Measurements from ENCODE around the gene NCK1.
"Not testable (repeated sequence)": the region's sequence is repeated elsewhere in the genome, so short reads cannot be mapped to it uniquely, and the experiment has no call there.

The NCK1 gene

DNA sequence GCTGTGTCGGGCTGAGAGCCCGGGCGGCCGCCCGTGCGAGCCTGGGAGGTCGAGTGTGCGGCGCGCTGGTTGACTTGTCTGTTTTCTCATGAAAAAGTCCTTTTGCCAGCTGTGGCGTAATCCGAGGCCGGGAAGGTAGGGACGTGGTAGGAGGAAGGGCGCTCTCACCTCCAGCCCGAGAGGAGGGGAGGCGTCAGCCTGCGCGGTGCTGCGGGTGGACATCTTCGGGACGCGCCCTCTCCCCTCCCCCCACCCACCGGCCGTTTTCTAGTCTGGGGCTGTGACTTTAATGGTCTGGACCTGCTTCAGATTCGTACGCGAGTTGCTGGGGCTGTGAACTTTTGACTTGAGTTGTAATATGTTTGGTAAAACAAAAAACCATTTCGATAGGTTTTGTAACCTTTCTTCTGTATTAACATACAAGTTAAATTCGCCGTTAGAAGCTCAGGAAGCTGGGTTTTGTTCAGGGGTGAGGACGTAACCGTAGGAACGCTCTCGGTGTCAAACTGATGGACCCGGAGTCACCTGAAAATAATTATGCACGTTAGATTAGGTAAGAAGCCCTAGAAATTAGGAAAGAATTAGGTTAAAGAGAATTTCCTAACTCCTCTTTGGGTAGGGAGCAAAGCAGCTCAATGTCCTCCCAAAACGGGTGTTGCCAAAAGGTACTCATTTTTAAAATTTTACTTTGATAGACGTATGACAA, 762 bp downstream of the NCK1 start:
- DNase-seq (ENCODE audit: low spot score), result peak; percentile 55

DNA sequence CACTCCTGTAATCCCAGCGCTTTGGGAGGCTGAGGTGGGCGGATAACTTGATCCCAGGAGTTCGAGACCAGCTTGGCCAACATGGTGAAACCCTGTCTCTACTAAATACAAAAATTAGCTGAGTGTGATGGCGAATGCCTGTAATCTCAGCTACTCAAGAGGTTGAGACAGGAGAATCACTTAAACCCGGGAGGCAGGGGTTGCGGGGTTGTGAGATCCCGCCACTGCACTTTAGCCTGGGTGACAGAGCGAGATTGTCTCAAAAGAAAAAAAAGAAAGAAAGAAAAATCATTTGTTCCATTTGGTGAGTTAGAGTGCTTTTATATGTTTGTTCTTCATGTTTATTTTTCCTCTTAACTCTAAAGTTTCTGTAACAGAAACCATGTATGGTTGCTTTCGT, 7.3 kb downstream of the NCK1 start:
- DNase-seq (ENCODE audit: low spot score), result no peak

DNA sequence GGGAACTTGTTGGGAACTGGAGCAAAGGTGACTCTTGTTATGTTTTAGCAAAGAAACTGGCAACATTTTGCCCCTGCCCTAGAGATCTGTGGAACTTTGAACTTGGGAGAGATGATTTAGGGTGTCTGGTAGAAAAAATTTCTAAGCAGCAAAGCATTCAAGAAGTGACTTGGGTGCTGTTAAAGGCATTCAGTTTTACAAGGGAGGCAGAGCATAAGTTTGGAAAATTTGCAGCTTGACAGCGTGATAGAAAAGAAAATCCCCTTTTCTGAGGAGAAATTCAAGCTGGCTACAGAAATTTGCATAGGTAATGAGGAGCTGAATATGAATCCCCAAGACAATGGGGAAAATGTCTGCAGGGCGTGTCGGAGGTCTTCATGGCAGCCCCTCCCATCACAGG, 10.2 kb downstream of the NCK1 start:
- DNase-seq (ENCODE audit: low spot score), result not testable (repeated sequence)

DNA sequence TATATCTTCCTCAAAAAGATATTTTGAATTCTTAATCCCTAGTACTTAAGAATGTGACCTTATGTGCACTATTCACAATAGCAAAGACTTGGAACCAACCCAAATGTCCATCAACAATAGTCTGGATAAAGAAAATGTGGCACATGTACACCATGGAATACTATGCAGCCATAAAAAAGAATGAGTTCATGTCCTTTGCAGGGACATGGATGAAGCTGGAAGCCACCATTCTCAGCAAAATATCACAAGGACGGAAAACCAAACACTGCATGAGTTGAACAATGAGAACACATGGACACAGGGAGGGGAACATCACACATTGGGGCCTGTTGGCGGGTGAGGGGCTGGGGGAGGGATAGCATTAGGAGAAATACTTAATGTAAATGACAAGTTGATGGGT, 17.5 kb downstream of the NCK1 start:
- not testable (repeated sequence) for DNase-seq (ENCODE audit: low spot score)

DNA sequence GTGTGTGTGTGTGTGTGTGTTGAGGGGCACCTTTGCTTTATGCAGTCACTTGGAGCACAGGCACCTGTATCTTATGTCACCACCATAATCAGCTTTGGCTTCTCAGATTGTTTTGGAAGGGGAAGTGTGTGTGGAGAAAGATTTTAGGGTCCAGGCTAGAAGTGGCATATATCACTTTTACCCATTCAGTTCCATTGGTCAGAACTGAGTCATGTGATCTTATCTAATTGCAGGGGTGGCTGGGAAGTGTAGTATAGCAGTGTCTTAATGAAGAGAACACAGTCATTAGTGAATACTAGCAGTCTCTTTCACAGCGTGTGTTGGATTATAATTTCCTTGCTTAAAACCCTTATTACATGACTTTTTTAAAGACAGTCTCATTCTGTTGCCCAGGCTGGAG, 20.6 kb downstream of the NCK1 start:
- DNase-seq (ENCODE audit: low spot score), result no peak

DNA sequence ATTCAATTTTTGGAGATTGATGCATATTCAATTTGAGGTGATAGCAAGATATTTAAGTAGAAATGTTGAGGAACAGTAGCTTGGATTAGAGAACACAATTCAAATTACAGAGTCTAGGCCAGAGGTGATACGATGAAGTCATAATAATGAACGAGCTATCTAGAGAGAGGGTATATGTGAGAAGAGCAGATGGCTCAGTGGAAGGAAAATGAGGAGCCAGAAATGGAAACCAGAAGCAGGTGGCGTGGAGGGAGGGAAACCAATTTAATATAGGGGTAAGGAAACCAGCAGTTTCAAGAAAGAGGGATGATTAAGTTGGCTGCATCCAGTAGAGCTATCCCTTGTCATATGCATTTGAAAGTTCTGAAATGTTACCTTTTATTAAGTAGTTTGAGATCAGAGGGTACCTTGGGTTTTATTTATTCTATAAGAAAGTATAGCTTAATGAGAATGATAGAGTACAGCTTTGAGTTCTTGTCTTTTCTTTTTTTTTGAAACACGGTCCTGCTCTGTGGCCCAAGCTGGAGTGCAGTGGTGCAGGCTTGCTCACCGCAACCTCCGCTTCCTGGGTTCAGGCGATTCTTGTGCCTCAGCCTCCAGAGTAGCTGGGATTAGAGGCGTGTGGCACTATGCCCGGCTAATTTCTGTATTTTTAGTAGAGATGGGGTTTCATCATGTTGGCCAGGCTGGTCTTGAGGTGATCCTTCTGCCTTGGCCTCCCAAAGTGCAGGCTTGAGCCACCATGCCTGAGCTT, 22.1 kb downstream of the NCK1 start:
- no peak for DNase-seq (ENCODE audit: low spot score)

DNA sequence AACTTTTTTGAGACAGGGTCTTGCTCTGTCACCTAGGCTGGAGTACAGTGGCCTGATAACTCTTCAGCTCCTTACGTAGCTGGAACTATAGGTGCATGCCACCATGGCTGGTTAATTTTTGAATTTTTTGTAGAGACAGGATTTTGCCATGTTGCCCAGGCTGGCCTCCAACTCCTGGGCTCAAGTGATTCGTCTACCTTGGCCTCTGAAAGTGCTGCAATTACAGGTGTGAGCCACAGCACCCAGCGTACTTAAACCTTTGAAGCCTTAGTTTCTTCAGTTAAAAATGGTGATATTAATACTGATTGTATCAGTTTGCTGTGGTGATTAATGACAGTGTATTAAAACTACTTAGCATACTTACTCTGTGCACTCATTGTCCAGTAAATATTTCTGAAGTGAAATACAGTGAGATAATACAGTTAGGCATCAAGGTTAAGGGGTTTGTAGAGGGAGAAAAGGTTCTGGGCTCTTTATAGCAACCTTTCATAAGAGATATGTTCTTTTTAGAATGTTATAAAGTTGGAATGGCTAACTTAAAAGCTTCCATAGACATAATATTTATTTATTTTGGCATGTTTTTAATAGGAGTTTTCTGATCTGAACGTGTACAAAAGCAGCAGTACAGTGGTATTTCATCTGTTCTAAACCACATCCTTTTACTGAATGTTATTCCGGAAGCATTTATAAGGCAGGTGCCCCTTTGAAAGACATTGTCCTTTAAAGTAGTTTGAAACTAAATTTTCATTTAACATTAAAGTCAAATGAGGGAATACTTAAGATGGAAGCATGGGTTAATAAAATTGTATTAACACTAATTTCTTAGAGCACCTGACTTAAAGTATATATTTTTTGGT, 23.6 kb downstream of the NCK1 start:
- no peak for DNase-seq (ENCODE audit: low spot score)

DNA sequence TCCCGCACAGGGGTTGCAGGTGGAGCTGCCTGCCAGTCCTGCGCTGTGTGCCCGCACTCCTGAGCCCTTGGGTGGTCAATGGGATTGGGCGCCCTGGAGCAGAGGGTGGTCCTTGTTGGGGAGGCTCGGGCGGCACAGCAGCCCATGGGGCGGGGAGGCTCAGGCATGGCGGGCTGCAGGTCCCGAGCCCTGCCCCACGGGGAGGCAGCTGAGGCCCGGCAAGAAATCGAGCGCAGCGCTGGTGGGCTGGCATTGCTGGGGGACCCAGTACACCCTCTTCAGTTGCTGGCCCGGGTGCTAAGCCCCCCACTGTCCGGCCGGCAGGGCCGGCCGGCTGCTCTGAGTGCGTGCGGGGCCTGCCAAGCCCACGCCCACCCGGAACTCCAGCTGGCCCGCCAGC, 27.9 kb downstream of the NCK1 start:
- no peak for DNase-seq (ENCODE audit: low spot score)

DNA sequence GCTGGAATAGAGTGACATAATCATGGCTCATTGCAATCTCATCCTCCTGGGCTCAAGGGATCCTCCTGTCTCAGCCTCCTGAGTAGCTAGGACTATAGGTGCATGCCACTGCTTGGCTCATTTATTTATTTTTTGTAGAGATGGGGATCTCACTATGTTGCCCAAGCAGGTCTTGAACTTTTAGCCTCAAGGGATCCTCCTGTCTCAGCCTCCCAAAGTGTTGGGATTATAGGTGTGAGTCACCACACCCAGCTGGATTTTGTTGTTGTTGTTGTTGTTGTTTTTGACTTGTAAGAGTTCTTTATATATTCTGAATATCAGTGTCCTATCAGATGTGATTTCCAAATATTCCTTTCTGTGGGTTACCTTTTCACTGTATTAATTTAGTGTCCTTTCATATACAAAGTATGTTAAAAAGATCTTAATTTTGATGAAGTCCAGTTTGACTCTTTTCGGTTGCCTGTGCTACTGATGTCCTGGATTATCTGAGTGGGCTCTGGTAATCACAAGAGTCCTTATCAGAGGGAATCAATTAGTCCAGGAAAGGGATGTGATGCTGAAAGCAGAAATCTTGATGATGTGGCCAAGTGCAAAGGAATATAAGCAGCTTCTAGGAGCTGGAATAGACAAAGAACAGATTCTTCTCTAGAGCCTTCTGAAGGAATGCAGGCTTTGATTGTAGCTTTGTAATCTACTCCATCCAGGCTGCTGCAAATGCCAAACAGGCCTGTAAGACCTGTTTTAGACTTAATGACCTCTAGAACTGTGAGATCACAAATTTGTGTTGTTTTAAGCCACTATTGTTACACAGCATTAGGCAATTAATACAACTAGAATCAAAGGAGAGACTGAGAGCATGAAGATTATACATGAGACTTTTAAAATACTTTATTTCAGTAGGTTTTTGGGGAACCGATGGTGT, 30.2 kb downstream of the NCK1 start:
- DNase-seq (ENCODE audit: low spot score), result no peak

DNA sequence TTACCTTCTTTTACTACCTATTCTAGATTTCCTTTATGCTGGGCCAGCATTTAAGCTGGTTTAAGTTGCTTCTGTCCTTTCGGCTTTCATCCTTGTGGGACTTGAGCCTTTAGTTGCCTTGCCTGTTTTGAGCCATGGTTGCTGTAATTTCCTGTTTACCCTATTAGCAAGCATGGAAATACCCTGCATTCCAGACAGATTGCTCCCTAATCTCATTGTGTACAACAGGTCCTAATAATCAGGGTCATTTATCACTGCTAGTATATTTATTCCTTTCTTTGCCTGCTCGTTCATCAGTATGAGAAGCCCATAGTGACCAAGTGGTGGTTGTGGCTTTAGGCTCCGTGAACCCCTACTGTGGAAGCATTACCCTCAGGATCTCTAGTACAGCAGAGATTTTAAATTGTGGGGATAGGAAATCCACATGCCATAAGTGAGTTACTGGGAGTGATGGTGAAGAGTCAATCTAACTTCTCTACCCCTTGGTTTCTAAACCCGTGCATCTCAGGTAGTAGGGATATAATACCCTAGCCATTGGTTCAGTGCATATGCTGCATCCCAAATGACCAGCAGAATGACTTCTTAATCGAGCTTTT, 31.9 kb downstream of the NCK1 start:
- no peak for DNase-seq (ENCODE audit: low spot score)

DNA sequence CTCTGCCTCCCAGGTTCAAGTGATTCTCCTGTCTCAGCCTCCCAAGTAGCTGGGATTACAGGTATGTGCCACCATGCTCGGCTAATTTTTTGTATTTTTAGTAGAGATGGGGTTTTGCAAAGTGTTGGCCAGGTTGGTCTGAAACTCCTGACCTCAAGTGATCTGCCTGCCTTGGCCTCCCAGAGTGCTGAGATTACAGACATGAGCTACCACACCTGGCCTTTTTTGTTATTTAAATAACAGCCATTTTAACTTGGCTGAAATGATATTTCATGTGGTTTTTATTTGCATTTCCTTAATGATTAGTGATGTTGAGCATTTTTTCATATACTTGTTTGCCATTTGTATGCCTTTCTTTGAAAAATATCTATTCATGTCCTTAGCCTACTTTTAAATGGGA, 35.2 kb downstream of the NCK1 start:
- not testable (repeated sequence) for DNase-seq (ENCODE audit: low spot score)

DNA sequence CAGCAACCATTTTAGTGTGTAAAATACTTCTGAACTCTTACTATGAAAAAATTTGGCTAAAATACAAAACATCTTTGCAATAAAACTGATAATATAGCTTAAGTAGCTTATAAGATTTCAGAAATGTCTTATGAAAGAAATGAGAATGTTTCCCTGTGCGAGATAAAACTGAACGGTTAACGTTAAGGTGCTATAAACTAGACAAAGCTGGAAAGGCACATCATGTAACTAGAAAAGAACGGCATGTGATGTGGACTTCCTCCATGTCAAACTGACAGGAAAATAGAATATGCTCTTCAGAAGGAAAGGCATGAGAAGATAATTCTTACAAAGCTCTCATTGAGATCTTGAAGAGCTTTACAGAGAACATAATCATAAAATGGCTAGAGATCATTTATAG, 36.5 kb downstream of the NCK1 start:
- no peak for DNase-seq (ENCODE audit: low spot score)

DNA sequence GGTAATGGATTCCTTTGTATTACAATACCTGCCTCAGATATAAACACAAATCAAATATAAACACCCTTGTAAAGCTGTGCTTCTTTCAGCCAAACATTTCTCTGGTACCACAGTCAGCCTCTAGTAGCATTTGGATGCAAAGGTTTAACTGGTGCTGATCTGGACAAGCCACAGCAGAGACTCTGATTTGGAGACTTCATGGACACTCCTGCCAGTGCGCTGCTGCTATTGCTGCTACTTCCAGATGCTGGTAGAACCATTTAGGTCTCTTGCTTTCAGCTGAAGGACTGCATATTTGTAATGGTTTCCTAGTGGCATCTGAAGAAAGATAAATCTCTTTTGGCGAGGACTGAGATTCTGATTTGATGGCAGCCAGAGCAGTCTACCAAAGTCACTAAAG, 36.9 kb downstream of the NCK1 start:
- DNase-seq (ENCODE audit: low spot score), result no peak

DNA sequence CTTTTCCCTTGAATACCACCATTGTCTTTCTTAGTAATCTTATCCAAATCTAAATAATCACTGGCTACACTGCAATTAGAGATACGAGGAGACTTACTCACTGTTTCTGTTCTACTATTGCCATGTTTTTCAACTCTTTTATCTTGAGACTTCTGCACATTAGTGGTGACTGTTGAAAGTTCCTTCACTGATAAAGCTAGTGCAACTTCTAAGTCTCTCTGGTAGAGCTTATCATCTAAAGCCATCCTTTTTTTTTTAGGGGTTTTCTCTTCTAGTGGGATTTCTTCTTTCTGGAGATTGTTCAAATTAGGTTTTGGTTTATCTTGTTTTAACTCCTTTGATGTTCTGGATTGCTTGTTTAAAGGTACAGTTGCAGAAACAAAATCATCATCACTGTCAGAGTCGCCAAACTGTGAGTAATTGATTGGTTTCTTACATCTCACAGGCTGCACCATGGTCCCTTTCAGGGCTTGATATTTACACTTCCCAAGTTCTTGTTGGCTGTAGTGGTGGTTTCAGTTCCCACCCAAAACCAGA, 37.7 kb downstream of the NCK1 start:
- DNase-seq (ENCODE audit: low spot score), result no peak

DNA sequence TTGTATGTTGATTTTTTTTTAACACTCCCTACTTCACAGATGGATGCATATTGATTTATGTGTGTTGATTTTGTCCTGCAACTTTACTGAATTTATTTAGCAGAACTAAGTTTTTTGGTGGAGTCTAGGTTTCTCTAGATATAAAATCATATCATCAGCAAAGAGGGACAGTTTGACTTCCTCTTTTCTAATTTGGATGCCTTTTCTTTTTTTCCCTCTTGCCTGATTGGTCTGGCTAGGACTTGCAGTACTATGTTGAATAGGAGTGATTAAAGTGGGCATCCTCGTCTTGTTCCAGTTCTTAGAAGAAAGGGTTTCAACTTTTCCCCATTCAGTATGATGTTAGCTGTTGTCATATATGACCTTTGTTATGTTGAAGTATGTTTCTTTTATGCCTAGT, 38.7 kb downstream of the NCK1 start:
- DNase-seq (ENCODE audit: low spot score), result not testable (repeated sequence)

DNA sequence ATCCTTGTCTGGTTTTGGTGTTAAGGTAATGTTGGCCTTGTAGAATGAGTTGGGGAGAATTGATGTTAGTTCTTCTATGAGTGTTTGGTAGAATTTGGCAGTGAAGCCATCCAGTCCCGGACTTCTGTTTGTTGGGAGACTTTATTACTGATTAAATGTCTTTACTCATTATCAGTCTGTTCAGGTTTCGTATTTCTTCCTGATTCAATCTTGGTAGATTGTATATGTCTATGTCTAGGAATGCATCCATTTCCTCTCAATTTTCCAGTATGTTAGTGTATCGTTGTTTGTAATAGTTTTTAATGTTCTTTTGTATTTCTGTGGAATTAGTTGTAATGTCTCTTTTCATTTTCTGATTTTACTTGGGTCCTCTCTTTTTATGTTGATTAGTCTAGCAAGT, 39.4 kb downstream of the NCK1 start:
- DNase-seq (ENCODE audit: low spot score), result no peak

DNA sequence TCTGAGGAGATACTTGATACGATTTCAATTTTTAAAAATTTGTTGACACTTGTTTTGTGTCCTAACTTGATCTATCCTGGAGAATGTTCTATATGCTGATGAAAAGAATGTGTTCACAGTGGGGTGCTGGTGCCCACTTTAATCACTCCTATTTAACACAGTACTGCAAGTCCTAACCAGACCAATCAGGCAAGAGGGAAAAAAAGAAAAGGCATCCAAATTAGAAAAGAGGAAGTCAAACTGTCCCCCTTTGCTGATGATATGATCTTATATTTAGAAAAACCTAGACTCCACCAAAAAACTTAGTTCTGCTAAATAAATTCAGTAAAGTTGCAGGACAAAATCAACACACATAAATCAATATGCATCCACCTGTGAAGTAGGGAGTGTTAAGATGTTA, 40.5 kb downstream of the NCK1 start:
- not testable (repeated sequence) for DNase-seq (ENCODE audit: low spot score)

DNA sequence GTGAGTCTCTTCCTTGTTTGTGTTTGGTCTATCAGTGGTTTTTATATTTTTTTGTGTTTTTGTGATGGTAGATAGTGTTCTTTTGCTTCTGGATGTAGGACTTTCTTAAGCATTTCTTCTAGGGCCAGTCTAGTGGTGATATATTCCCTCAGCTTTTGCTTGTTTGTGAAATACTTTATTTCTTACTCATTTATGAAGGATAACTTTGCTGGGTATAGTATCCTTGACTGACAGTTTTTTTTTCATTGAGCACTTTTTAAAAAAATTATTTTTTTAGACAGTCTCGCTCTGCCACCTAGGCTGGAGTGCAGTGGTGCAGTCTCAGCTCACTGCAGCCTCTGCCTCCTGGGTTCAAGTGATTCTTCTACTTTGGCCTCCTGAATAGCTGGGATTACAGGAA, 41.9 kb downstream of the NCK1 start:
- no peak for DNase-seq (ENCODE audit: low spot score)

DNA sequence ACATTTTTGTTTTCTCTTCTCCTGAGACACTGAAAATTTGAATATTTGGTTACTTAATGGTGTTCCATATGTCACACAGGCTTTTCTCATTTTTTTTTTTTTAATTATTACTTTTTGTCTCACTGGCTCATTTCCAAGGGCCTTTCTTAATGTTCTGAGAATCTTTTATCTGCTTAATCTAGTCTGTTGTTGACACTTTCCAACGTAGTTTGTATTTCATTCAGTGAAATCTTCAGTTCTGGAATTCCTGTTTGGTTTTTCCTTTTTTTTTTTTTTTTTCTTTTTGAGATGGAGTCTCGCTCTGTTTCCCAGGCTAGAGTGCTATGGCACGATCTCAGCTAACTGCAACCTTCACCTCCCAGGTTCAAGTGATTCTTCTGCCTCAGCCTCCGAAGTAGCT, 42.7 kb downstream of the NCK1 start:
- DNase-seq (ENCODE audit: low spot score), result no peak

DNA sequence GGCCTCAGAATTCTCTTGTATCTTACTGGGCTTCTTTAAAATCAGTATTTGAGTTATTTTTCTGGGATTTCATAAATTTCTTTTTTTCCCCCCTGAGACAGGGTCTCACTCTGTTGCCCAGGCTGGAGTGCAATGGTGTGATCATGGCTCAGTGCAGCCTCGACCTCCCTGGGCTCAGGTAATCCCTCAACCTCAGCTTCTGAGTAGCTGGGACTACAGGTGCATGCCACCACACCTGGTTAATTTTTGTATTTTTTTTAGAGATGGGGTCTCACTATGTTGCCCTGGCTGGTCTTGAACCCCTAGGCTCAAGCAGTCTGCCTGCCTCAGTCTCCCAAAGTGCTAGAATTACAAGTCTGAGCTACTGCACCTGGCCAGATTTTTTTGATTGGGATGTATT, 43.5 kb downstream of the NCK1 start:
- DNase-seq (ENCODE audit: low spot score), result no peak

DNA sequence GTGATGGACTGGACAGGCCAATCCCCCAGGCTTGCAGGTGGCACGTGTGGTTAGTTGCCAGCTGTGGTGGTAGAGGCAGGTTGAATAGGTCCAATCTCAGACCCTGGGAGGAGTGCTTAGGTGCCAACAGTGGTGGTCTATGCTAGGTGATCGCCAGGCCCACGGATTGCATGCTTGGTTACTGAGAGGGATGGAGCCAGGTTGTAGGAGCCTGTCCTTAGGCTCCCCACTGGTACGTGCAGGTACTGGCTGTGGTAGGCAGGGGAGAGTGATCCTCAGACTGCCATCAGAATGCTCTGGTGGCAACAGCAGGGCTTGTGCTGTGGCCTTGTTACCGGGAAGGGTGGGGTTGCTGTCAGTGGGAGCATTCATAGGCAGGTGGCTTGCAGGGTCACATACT, 44.7 kb downstream of the NCK1 start:
- no peak for DNase-seq (ENCODE audit: low spot score)

All from LoVo (cell line).